Measurements from ENCODE around the gene GRID2. TPM values are rescaled to one million over a fixed set of nuclear protein-coding genes. Genes with fewer than 3 reads are reported as not detected.

Gene GRID2
- polyA plus RNA-seq, 1 experiment: not detected

GRCh38 chr4:93684571-93684970, 1380.8 kb downstream of the GRID2 start:
- H3K36me3 ChIP-seq (ENCODE audit: control insufficient read depth, insufficient read depth, low read length): no peaks in the 10 kb centered on the region
- no peak for TF ChIP-seq CTCF (IDR thresholded peaks at IDR 0.05; ENCODE audit: insufficient read depth, low read depth, low read length)
- ChIA-PET POLR2A (no interaction called here), CTCF (no interaction called here)
- H3K4me3 ChIP-seq (ENCODE audit: low read depth, low read length): no peak overlapping the region
- no peaks in the 10 kb centered on the region for H3K27me3 ChIP-seq (ENCODE audit: control insufficient read depth, insufficient read depth, low read length)
- no peak for DNase-seq (ENCODE audit: low read depth)

DNA sequence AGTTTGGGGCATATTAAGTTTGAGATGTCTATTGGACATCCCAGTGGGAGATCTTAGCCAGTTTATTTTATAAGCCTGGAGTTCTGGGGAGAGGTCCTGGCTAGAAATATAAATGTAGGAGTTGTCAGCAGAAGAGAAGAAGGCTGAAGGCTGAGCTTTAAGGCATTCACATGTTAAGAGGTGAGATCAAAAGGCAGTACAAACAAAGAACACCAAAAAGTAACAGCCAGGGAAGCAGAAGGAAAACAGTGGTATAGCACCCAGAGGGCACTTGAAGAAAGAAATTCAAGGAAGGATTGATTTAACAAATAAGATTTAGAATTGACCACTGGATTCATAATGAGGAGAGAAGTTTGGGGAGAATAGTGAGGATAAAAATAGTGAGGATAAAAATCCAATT, 1383.5 kb downstream of the GRID2 start:
- Histone ChIP-seq H3K4me3 (ENCODE audit: low read depth, low read length) (no peak overlapping the region), H3K27me3 (ENCODE audit: control insufficient read depth, insufficient read depth, low read length) (no peaks in the 10 kb centered on the region), H3K36me3 (ENCODE audit: control insufficient read depth, insufficient read depth, low read length) (no peaks in the 10 kb centered on the region)
- ChIA-PET POLR2A (no interaction called here), CTCF (no interaction called here)
- TF ChIP-seq CTCF (IDR thresholded peaks at IDR 0.05; ENCODE audit: insufficient read depth, low read depth, low read length): no peak
- DNase-seq (ENCODE audit: low read depth): no peak

DNA sequence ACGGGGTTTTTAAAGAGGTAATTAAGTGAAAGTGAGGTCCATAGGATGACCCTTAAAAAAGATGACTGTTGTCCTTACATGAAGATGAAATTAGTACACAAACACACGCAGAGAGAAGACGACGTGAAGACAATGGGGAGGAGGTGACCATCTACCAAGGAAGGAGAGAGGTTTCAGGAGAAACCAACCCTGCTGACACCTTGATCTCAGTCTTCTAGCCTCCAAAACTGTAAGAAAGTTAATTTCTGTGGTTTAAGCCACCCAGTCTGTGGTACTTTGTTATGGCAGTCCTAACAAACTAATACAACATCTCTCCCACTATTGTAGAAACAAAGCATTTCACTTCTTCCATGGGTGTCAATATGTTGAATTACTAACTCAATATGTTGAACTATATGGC, 1385.2 kb downstream of the GRID2 start:
- no peak for DNase-seq (ENCODE audit: low read depth)
- H3K36me3 ChIP-seq (ENCODE audit: control insufficient read depth, insufficient read depth, low read length): no peaks in the 10 kb centered on the region
- ChIA-PET CTCF (no interaction called here), POLR2A (no interaction called here)
- no peak overlapping the region for H3K4me3 ChIP-seq (ENCODE audit: low read depth, low read length)
- H3K27me3 ChIP-seq (ENCODE audit: control insufficient read depth, insufficient read depth, low read length): no peaks in the 10 kb centered on the region
- no peak for TF ChIP-seq CTCF (IDR thresholded peaks at IDR 0.05; ENCODE audit: insufficient read depth, low read depth, low read length)

GRCh38 chr4:93693141-93693540, 1389.4 kb downstream of the GRID2 start:
- no peak for TF ChIP-seq CTCF (IDR thresholded peaks at IDR 0.05; ENCODE audit: insufficient read depth, low read depth, low read length)
- Histone ChIP-seq H3K27me3 (ENCODE audit: control insufficient read depth, insufficient read depth, low read length) (no peaks in the 10 kb centered on the region), H3K36me3 (ENCODE audit: control insufficient read depth, insufficient read depth, low read length) (no peaks in the 10 kb centered on the region), H3K4me3 (ENCODE audit: low read depth, low read length) (no peak overlapping the region)
- ChIA-PET POLR2A (no interaction called here), CTCF (interaction anchor here (0.6 kb wide), 1 partner anchor 30 kb away, joined by 3 read pairs; no protein-coding TSS in a partner anchor)
- no peak for DNase-seq (ENCODE audit: low read depth)

- Histone ChIP-seq H3K4me3 (ENCODE audit: low read depth, low read length) (no peak overlapping the region), H3K27me3 (ENCODE audit: control insufficient read depth, insufficient read depth, low read length) (no peaks in the 10 kb centered on the region), H3K36me3 (ENCODE audit: control insufficient read depth, insufficient read depth, low read length) (no peaks in the 10 kb centered on the region)
- CTCF ChIA-PET: no interaction called here
- POLR2A ChIA-PET: no interaction called here
- no peak for DNase-seq (ENCODE audit: low read depth)
- TF ChIP-seq CTCF (IDR thresholded peaks at IDR 0.05; ENCODE audit: insufficient read depth, low read depth, low read length): no peak
These were observed 1394.9 kb downstream of the GRID2 start for GRCh38 chr4:93698686-93699085.

All from BJ (cell line).